IMR-90 (cell line): ENCODE results near the gene OXSR1. TPM values are rescaled to one million over a fixed set of nuclear protein-coding genes. Genes with fewer than 3 reads are reported as not detected.

Source experiments
- ATAC-seq: fragments of 200-7000 bp; cut with Tn5 transposase; 2 replicates; pipeline ENCODE4 v1.9.1; 2020; ENCODE audit warnings: low read depth, mild to moderate bottlenecking, moderate library complexity
- BruUV-seq: library from RNA; stranded (reverse); fragments of 400-500 nt; replicated peaks from 2 replicates; lab custom pipeline; 2021; lab: Mats Ljungman, UMichigan
- CTCF ChIA-PET: fragments of 300-600 bp; formaldehyde crosslinking; extraction: SDS; loops from one replicate; lab custom pipeline; 2021; ENCODE audit warnings: antibody characterized with exemption; lab: Yijun Ruan, JAX
- POLR2A ChIA-PET: fragments of 300-600 bp; sonication (Branson Sonifier 250); formaldehyde crosslinking; loops from one replicate; lab custom pipeline; 2022; ENCODE audit warnings: antibody characterized with exemption; ENCODE audit not compliant: unreplicated experiment; lab: Charles Lee
- DNase-seq: peaks from one replicate; pipeline ENCODE4 v3.0.0; 2013
- H2AFZ ChIP-seq: replicated peaks from 2 replicates; pipeline ENCODE3; 2013; ENCODE audit warnings: low read length, mild to moderate bottlenecking; ENCODE audit not compliant: poor library complexity
- H2AK5ac ChIP-seq: 2 replicates; pipeline ENCODE4 v1.6.1; 2013; ENCODE audit warnings: low read depth, low read length, inconsistent platforms
- H2AK9ac ChIP-seq: replicated peaks from 2 replicates; pipeline ENCODE3; 2013; ENCODE audit warnings: mild to moderate bottlenecking, low read depth, low read length, moderate library complexity; ENCODE audit not compliant: poor library complexity
- H2BK120ac ChIP-seq: 2 replicates; pipeline ENCODE4 v1.6.1; 2013; ENCODE audit warnings: low read depth, low read length, inconsistent platforms
- H2BK15ac ChIP-seq: 3 replicates; pipeline ENCODE4 v1.6.1; 2013; ENCODE audit warnings: low read depth, low read length, inconsistent platforms
- H2BK20ac ChIP-seq: 2 replicates; pipeline ENCODE4 v1.6.1; 2013; ENCODE audit warnings: low read depth, mild to moderate bottlenecking, inconsistent platforms, low read length, moderate library complexity
- H2BK5ac ChIP-seq: 2 replicates; pipeline ENCODE4 v1.6.1; 2013; ENCODE audit warnings: mild to moderate bottlenecking, low read depth, low read length, inconsistent platforms; ENCODE audit not compliant: poor library complexity, severe bottlenecking
- H3K14ac ChIP-seq: replicated peaks from 2 replicates; pipeline ENCODE4 v1.6.1; 2013; ENCODE audit warnings: low read depth, low read length, inconsistent platforms
- H3K18ac ChIP-seq: 2 replicates; pipeline ENCODE4 v1.6.1; 2013; ENCODE audit warnings: low read depth, low read length, control low read depth
- H3K23ac ChIP-seq: 2 replicates; pipeline ENCODE4 v1.6.1; 2013; ENCODE audit warnings: low read depth, low read length, inconsistent platforms
- H3K27ac ChIP-seq: 2 replicates; pipeline ENCODE4 v1.5.1; 2013; ENCODE audit warnings: mild to moderate bottlenecking, control low read depth, low read length; ENCODE audit not compliant: insufficient read depth
- H3K27me3 ChIP-seq: 2 replicates; pipeline ENCODE4 v1.6.1; 2013; ENCODE audit warnings: low read length; ENCODE audit not compliant: control insufficient read depth, insufficient read depth
- H3K36me3 ChIP-seq: 2 replicates; pipeline ENCODE4 v1.6.1; 2013; ENCODE audit warnings: low read length, mixed read lengths; ENCODE audit not compliant: control insufficient read depth, insufficient read depth
- H3K4ac ChIP-seq: 2 replicates; pipeline ENCODE4 v1.6.1; 2013; ENCODE audit warnings: low read depth, low read length, inconsistent platforms
- H3K4me1 ChIP-seq: 2 replicates; pipeline ENCODE4 v1.6.1; 2013; ENCODE audit warnings: low read length, mixed read lengths; ENCODE audit not compliant: control insufficient read depth, insufficient read depth
- H3K4me2 ChIP-seq: 2 replicates; pipeline ENCODE4 v1.6.1; 2013; ENCODE audit warnings: low read depth, mild to moderate bottlenecking, control low read depth, low read length, moderate library complexity
- H3K4me3 ChIP-seq: 2 replicates; pipeline ENCODE4 v1.5.1; 2013; ENCODE audit warnings: low read depth, mild to moderate bottlenecking, control low read depth, low read length, moderate library complexity; ENCODE audit not compliant: insufficient read depth
- H3K56ac ChIP-seq: 2 replicates; pipeline ENCODE4 v1.6.1; 2013; ENCODE audit warnings: low read length, inconsistent platforms; ENCODE audit not compliant: insufficient read depth; ENCODE audit errors: extremely low read depth
- H3K79me1 ChIP-seq, 2 experiments: 2 replicates each; pipeline ENCODE4 v1.6.1; 2013; ENCODE audit warnings: low read length in 2 of 2, inconsistent platforms in 1 of 2, low read depth in 1 of 2
- H3K9ac ChIP-seq: 2 replicates; pipeline ENCODE4 v1.6.1; 2013; ENCODE audit warnings: low read depth, low read length, control low read depth
- H3K9me1 ChIP-seq: 2 replicates; pipeline ENCODE4 v1.6.1; 2013; ENCODE audit warnings: low read length, inconsistent platforms; ENCODE audit not compliant: insufficient read depth
- H3K9me3 ChIP-seq: 2 replicates; pipeline ENCODE4 v1.6.1; 2013; ENCODE audit warnings: low read length; ENCODE audit not compliant: control insufficient read depth, insufficient read depth
- H4K20me1 ChIP-seq: 2 replicates; pipeline ENCODE4 v1.6.1; 2013; ENCODE audit warnings: low read length, inconsistent platforms; ENCODE audit not compliant: insufficient read depth
- H4K5ac ChIP-seq: 2 replicates; pipeline ENCODE4 v1.6.1; 2013; ENCODE audit warnings: mild to moderate bottlenecking, low read depth, low read length, control low read depth
- H4K8ac ChIP-seq, 2 experiments: 2 replicates each; pipeline ENCODE4 v1.6.1; 2013; ENCODE audit warnings: low read depth in 2 of 2, low read length in 2 of 2, control low read depth in 1 of 2, inconsistent platforms in 1 of 2
- H4K91ac ChIP-seq: 2 replicates; pipeline ENCODE4 v1.6.1; 2013; ENCODE audit warnings: low read depth, low read length, inconsistent platforms; ENCODE audit not compliant: insufficient read depth
- FOS ChIP-seq: fragments of 150-350 bp; IDR thresholded peaks from 2 replicates; pipeline ENCODE4 v1.6.1; 2016; ENCODE audit warnings: low read depth, low read length
- MAFK ChIP-seq: IDR thresholded peaks from 2 replicates; pipeline ENCODE4 v1.6.1; 2012; ENCODE audit warnings: low read depth, low read length, improper control_type of control experiment
- WGBS, 2 experiments: methylation state at CpG; one replicate each; pipeline versions ENCODE4 v1.1.5 to v1.1.7; 2013; ENCODE audit warnings: missing lambda C conversion rate in 2 of 2; ENCODE audit not compliant: insufficient read length in 1 of 2; ENCODE audit errors: extremely low coverage in 2 of 2; 5-methylcytosine and 5-hydroxymethylcytosine counted together
- dilution Hi-C: fragments of 300-500 bp; cut with HindIII; formaldehyde crosslinking; loops from one replicate; pipeline ENCODE4 v1.14.3; 2018; ENCODE audit warnings: low sequenced_read_pairs; ENCODE audit not compliant: unreplicated experiment
- in situ Hi-C: fragments of 300-500 bp; cut with MboI; formaldehyde crosslinking; loops from 3 replicates; pipeline ENCODE4 v1.14.3; 2019; ENCODE audit warnings: low sequenced_read_pairs, inconsistent platforms, mixed read lengths
- intact Hi-C: fragments of 100-400 bp; cut with micrococcal nuclease; formaldehyde crosslinking; loops from 2 replicates; pipeline ENCODE4 v1.10.0; 2022
- polyA plus RNA-seq, 3 experiments: library from polyadenylated mRNA; depleted of rRNA; stranded (reverse); fragments of >200 nt; gene quantifications; 2 replicates each; pipeline ENCODE4 v1.2.3, GENCODE V29; 2012; ENCODE audit warnings: low replicate concordance in 1 of 3
- total RNA-seq: library from RNA; depleted of rRNA; stranded (reverse); fragments of >200 nt; gene quantifications from 2 replicates; pipeline ENCODE4 v1.2.3, GENCODE V29; 2012

The OXSR1 gene
- total and polyA plus RNA-seq, 2 of the 4 experiments (the other 2 are of a cell fraction): 32.9 to 37.6 TPM

GRCh38 chr3:38224357-38224756 is 59.0 kb downstream of the OXSR1 start:
- no peak overlapping the region for H3K4me3 ChIP-seq
- ATAC-seq (no peak), DNase-seq (peak; percentile 25)
- ChIA-PET CTCF (interaction anchor here (1.2 to 1.7 kb wide), 2 partner anchors 8 to 23 kb away, joined by 3 to 5 read pairs; no protein-coding TSS in a partner anchor), POLR2A (no interaction called here)
- H3K9ac ChIP-seq: no peak overlapping the region
- H3K79me1 ChIP-seq: peaks cover 29 to 60% of the 10 kb centered on the region in 2 experiments
- TF ChIP-seq MAFK (peak; percentile 99), FOS (no peak)
- in situ Hi-C loops: no loop called here
- no TSS peak for BruUV-seq
- H2BK20ac ChIP-seq: no peak overlapping the region
- no CpG with 5 or more reads among the region's 4 CpGs for WGBS, 2 experiments
- H3K56ac ChIP-seq: no peak overlapping the region
- H4K20me1 ChIP-seq: peaks cover 7% of the 10 kb centered on the region; the same call in 1 of the 2 replicates
- H2BK15ac ChIP-seq: no peak overlapping the region
- no peaks in the 10 kb centered on the region for H3K27me3 ChIP-seq
- H2BK5ac ChIP-seq: no peak overlapping the region
- H3K23ac ChIP-seq: no peak overlapping the region
- H3K27ac ChIP-seq: no peak overlapping the region
- H3K18ac ChIP-seq: no peak overlapping the region
- no peak overlapping the region for H3K14ac ChIP-seq
- H3K9me1 ChIP-seq: peaks cover 8% of the 10 kb centered on the region; the same call in 1 of the 2 replicates
- dilution Hi-C loops: no loop called here
- no peak overlapping the region for H2BK120ac ChIP-seq
- no peak overlapping the region for H3K4ac ChIP-seq
- no peak overlapping the region for H2AK9ac ChIP-seq
- no peak overlapping the region for H2AFZ ChIP-seq
- no peak overlapping the region for H4K5ac ChIP-seq
- no peak overlapping the region for H4K91ac ChIP-seq
- no peak overlapping the region for H3K4me2 ChIP-seq
- peaks cover 4% of the 10 kb centered on the region for H3K4me1 ChIP-seq
- H4K8ac ChIP-seq: no peak overlapping the region
- H3K36me3 ChIP-seq: peaks cover 11% of the 10 kb centered on the region
- no peak overlapping the region for H2AK5ac ChIP-seq
- intact Hi-C loops: no loop called here
- H3K9me3 ChIP-seq: no peaks in the 10 kb centered on the region
